ENCODE data around the gene ZNF215. TPM values are rescaled to one million over a fixed set of nuclear protein-coding genes. Genes with fewer than 3 reads are reported as not detected.
A peak's percentile ranks its signal among the peaks of the same experiment; 100 is the strongest.

Gene ZNF215
- total RNA-seq, 1 experiment from 2014 or later = 12.8 TPM

DNA sequence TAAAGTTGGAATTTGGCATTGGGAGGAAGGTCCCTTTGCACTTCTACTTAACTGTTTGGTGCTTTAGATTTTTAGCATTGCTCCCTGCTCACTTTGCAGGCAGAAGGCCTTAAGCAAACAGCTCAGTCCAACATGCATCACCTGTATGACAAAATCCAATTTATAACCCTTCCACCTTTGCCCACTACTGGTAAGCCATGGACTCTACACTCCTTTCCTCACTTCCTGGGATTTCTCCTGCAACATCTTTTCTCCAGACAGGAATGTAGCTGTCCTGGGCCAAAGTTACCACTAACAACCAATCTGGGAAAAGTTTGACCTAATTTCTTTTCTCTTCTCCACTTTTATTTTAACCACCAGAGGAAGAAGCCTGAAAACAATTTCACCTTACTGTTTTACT lies 32.1 kb upstream of the ZNF215 start:
- in situ Hi-C loops (cut with HindIII; ENCODE audit: low pct_unique_long_range_greater_than_20kb, low sequenced_read_pairs) = no loop called here
- H3K4me1 ChIP-seq (ENCODE audit: control insufficient read depth, insufficient read depth, low read length) = no peaks in the 10 kb centered on the region
- ChIA-PET POLR2A (no interaction called here), CTCF (interaction anchor here (0.7 kb wide), 1 partner anchor 28 kb away, joined by 3 read pairs; no protein-coding TSS in a partner anchor)
- H3K27me3 ChIP-seq (ENCODE audit: control insufficient read depth, insufficient read depth, low read length) = no peaks in the 10 kb centered on the region; the same call in 1 of the 2 replicates
- no TSS peak for BruUV-seq (replicated peaks)
- peak; percentile 17; the same call in 1 of the 2 replicates for TF ChIP-seq CTCF (IDR thresholded peaks at IDR 0.05)
- TF ChIP-seq POLR2AphosphoS5 (IDR thresholded peaks at IDR 0.05; ENCODE audit: low read depth, low read length) = no peak
- no peak for TF ChIP-seq TCF7L2 (IDR thresholded peaks at IDR 0.05; ENCODE audit: low read depth, low read length)
- H3K36me3 ChIP-seq (ENCODE audit: control insufficient read depth, insufficient read depth, low read length) = no peaks in the 10 kb centered on the region
- intact Hi-C loops (cut with micrococcal nuclease; ENCODE audit: unreplicated experiment) = no loop called here
- H3K4me3 ChIP-seq (ENCODE audit: low read depth in 2 of 2, low read length in 2 of 2) = no peak overlapping the region
- no peak for DNase-seq (ENCODE audit: low read depth, low spot score)
- H3K9me3 ChIP-seq (ENCODE audit: control insufficient read depth, insufficient read depth, low read depth, low read length) = no peaks in the 10 kb centered on the region
- no peak overlapping the region for H3K27ac ChIP-seq (ENCODE audit: low read length)
- no peak for ATAC-seq

DNA sequence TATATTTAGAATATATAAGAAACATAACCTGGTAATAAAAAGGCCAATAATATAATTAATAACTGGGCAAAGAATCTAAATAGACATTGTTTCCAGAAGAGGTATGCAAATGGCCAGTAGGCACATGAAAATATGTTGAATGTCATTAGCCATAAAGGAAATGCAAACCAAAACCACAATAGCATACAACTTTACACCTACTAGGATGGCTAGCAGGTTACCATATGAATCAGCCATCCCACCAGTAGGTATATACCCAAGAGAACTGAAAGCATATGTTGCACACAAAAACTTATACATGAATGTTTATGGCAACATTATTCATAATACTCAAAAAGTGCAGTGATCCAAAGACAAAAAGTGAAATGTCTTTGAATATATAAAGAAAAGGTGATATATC lies 31.2 kb upstream of the ZNF215 start:
- TF ChIP-seq REST (IDR thresholded peaks at IDR 0.05; ENCODE audit: insufficient read depth in 1 of 2, low read depth in 2 of 2, low read length in 1 of 2) (no peak), CTCF (IDR thresholded peaks at IDR 0.05) (no peak), POLR2AphosphoS5 (IDR thresholded peaks at IDR 0.05; ENCODE audit: low read depth, low read length) (no peak), SIN3A (IDR thresholded peaks at IDR 0.05; ENCODE audit: borderline replicate concordance, insufficient read depth, low read depth, low read length) (no peak), TCF7L2 (IDR thresholded peaks at IDR 0.05; ENCODE audit: low read depth, low read length) (no peak)
- in situ Hi-C loops (cut with HindIII; ENCODE audit: low pct_unique_long_range_greater_than_20kb, low sequenced_read_pairs) = no loop called here

More for the DNA sequence above, 31.2 kb upstream of the ZNF215 start:
- POLR2A ChIA-PET = no interaction called here
- no peaks in the 10 kb centered on the region for H3K36me3 ChIP-seq (ENCODE audit: control insufficient read depth, insufficient read depth, low read length)
- no peaks in the 10 kb centered on the region for H3K4me1 ChIP-seq (ENCODE audit: control insufficient read depth, insufficient read depth, low read length)
- H3K4me3 ChIP-seq (ENCODE audit: low read depth in 2 of 2, low read length in 2 of 2) = no peak overlapping the region
- intact Hi-C loops (cut with micrococcal nuclease; ENCODE audit: unreplicated experiment) = no loop called here
- H3K9me3 ChIP-seq (ENCODE audit: control insufficient read depth, insufficient read depth, low read depth, low read length) = no peaks in the 10 kb centered on the region
- H3K27ac ChIP-seq (ENCODE audit: low read length) = no peak overlapping the region
- ATAC-seq = no peak
- CTCF ChIA-PET = no interaction called here
- no TSS peak for BruUV-seq (replicated peaks)
- no peak for DNase-seq (ENCODE audit: low read depth, low spot score)
- no peaks in the 10 kb centered on the region; the same call in 1 of the 2 replicates for H3K27me3 ChIP-seq (ENCODE audit: control insufficient read depth, insufficient read depth, low read length)
